GM23248 (cell line): ENCODE measurements around the gene PLD5. TPM values are rescaled to one million over a fixed set of nuclear protein-coding genes. Genes with fewer than 3 reads are reported as not detected.
"Not testable (repeated sequence)": the region's sequence is repeated elsewhere in the genome, so short reads cannot be mapped to it uniquely, and the experiment has no call there.

Experiments
- DNase-seq: peaks from one replicate; pipeline ENCODE4 v3.0.0-alpha.2; 2015
- H2AFZ ChIP-seq: fragments of 200-600 bp; sonication (generic); 2 replicates; pipeline ENCODE4 v1.6.1; 2016; ENCODE audit warnings: antibody characterized with exemption
- H3F3A ChIP-seq: fragments of 200-600 bp; sonication (generic); 2 replicates; pipeline ENCODE4 v1.6.1; 2016; ENCODE audit warnings: mild to moderate bottlenecking, antibody characterized with exemption, mixed run types; ENCODE audit not compliant: insufficient read depth
- H3K27ac ChIP-seq: fragments of 200-600 bp; sonication (generic); 2 replicates; pipeline ENCODE4 v1.5.1; 2016; ENCODE audit warnings: mild to moderate bottlenecking
- H3K27me3 ChIP-seq: fragments of 200-600 bp; sonication (generic); replicated peaks from 2 replicates; pipeline ENCODE4 v1.6.1; 2016; ENCODE audit warnings: mild to moderate bottlenecking; ENCODE audit not compliant: insufficient read depth
- H3K36me3 ChIP-seq: fragments of 200-600 bp; sonication (generic); 2 replicates; pipeline ENCODE4 v1.6.1; 2016; ENCODE audit warnings: low read depth, mild to moderate bottlenecking
- H3K4me1 ChIP-seq: fragments of 200-600 bp; sonication (generic); 2 replicates; pipeline ENCODE4 v1.6.1; 2016; ENCODE audit warnings: mild to moderate bottlenecking; ENCODE audit not compliant: insufficient read depth
- H3K4me2 ChIP-seq: fragments of 200-600 bp; sonication (generic); one replicate; pipeline ENCODE4 v1.6.1; 2016; ENCODE audit warnings: mild to moderate bottlenecking; ENCODE audit not compliant: unreplicated experiment
- H3K4me3 ChIP-seq: fragments of 200-600 bp; sonication (generic); 2 replicates; pipeline ENCODE4 v1.5.1; 2016; ENCODE audit warnings: mild to moderate bottlenecking
- H3K79me2 ChIP-seq: fragments of 200-600 bp; sonication (generic); 2 replicates; pipeline ENCODE4 v1.6.1; 2016; ENCODE audit warnings: mild to moderate bottlenecking; ENCODE audit not compliant: insufficient read depth
- H3K9ac ChIP-seq: fragments of 200-600 bp; sonication (generic); 2 replicates; pipeline ENCODE4 v1.6.1; 2016; ENCODE audit warnings: mild to moderate bottlenecking
- H3K9me2 ChIP-seq: fragments of 200-600 bp; sonication (generic); 2 replicates; pipeline ENCODE4 v1.6.1; 2016; ENCODE audit warnings: mixed run types, mild to moderate bottlenecking, moderate library complexity; ENCODE audit not compliant: insufficient read depth
- H3K9me3 ChIP-seq: fragments of 200-600 bp; sonication (generic); one replicate; pipeline ENCODE4 v1.6.1; 2017; ENCODE audit warnings: low read depth
- H4K20me1 ChIP-seq: fragments of 200-600 bp; sonication (generic); 2 replicates; pipeline ENCODE4 v1.6.0; 2016; ENCODE audit not compliant: insufficient read depth
- EZH2 ChIP-seq: fragments of 200-600 bp; sonication (generic); IDR thresholded peaks from 2 replicates; pipeline ENCODE4 v1.6.1; 2018; ENCODE audit warnings: antibody characterized with exemption, mild to moderate bottlenecking; ENCODE audit not compliant: insufficient read depth, poor library complexity, severe bottlenecking
- EZH2phosphoT487 ChIP-seq: fragments of 200-600 bp; sonication (generic); IDR thresholded peaks from 2 replicates; pipeline ENCODE4 v1.6.1; 2018; ENCODE audit warnings: antibody characterized with exemption, moderate library complexity, mild to moderate bottlenecking, low read depth; ENCODE audit not compliant: insufficient read depth
- WGBS, 2 experiments: methylation state at CpG; one replicate each; pipeline ENCODE4 v1.1.6; 2015 to 2017; ENCODE audit warnings: low lambda C conversion rate in 2 of 2, low coverage in 1 of 2; ENCODE audit errors: missing lambda C conversion rate in 2 of 2; 5-methylcytosine and 5-hydroxymethylcytosine counted together
- in situ Hi-C: fragments of 300-500 bp; cut with MboI; formaldehyde crosslinking; loops from 2 replicates; pipeline ENCODE4 v1.15.0; 2020
- polyA plus RNA-seq: library from polyadenylated mRNA; unstranded; fragments of >200 nt; fragmentation: Nextera tagmentation; extraction: Ambion mirVana; gene quantifications from 2 replicates; pipeline ENCODE4 v1.2.1, GENCODE V29; 2016
- total RNA-seq: library from RNA; depleted of rRNA; stranded (reverse); fragments of >200 nt; shearing (Covaris generic); gene quantifications from 2 replicates; pipeline ENCODE4 v1.2.3, GENCODE V29; 2014

Gene PLD5
- total and polyA plus RNA-seq, 2 experiments from 2014 or later, result 0.14 TPM; not detected in 1

DNA sequence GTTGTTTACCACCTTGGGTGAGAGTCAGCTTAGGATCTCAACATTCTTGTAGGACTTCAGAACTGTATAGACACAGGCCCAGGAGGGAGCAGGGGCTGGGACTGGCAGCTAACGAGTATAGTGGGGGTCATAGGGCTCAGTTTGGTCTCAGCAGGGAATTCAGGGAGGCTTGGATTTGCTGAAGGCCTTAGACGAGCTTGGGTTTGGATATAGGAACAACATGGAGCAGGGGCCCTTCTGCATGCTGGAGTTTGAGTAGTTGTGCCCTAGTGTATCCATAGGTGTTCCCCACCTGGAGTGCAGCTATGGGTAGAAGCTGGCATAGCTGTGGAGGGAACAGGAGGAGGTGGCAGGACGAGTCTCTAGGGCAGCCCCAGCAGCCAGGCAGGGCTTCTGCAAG, 462.2 kb downstream of the PLD5 start:
- DNase-seq, result no peak
- no peak overlapping the region for H3K27ac ChIP-seq
- H3K36me3 ChIP-seq, result no peaks in the 10 kb centered on the region
- no peaks in the 10 kb centered on the region for H3K79me2 ChIP-seq
- H3K9me3 ChIP-seq, result no peaks in the 10 kb centered on the region
- H3K9me2 ChIP-seq, result no peaks in the 10 kb centered on the region
- no peaks in the 10 kb centered on the region for H4K20me1 ChIP-seq
- no peaks in the 10 kb centered on the region for H3F3A ChIP-seq
- H3K4me1 ChIP-seq, result no peaks in the 10 kb centered on the region
- H3K9ac ChIP-seq, result no peak overlapping the region
- in situ Hi-C loops, result no loop called here
- no peak overlapping the region for H3K4me3 ChIP-seq
- WGBS, 2 experiments, result 8 to 18% methylated on average over 3 of the region's 3 CpGs
- H3K4me2 ChIP-seq, result no peak overlapping the region
- no peak for TF ChIP-seq EZH2phosphoT487
- TF ChIP-seq EZH2, result no peak
- H2AFZ ChIP-seq, result no peak overlapping the region
- no peaks in the 10 kb centered on the region for H3K27me3 ChIP-seq

DNA sequence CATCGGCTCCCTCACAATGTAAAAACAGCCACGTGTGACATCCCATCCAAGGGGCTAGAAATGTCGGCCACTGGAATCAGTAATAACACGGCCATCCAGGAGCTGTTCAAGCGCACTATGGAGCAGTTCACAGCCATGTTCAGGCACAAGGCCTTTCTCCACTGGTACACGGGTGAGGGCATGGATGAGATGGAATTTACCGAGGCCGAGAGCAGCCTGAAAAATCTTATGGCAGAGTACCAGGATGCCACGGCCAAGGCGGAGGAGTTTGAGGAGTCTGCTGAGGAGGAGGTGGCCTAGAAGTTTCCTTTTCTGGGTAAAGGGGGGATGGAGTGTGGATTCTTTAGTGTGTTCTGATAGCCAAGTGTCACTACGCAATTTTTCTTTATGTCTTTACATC, 464.5 kb downstream of the PLD5 start:
- Histone ChIP-seq H4K20me1 (no peaks in the 10 kb centered on the region), H3K79me2 (no peaks in the 10 kb centered on the region), H3K27me3 (no peaks in the 10 kb centered on the region), H2AFZ (no peak overlapping the region), H3K27ac (no peak overlapping the region), H3K9me3 (no peaks in the 10 kb centered on the region), H3K36me3 (no peaks in the 10 kb centered on the region), H3K4me1 (no peaks in the 10 kb centered on the region), H3K4me2 (no peak overlapping the region), H3F3A (no peaks in the 10 kb centered on the region), H3K9me2 (no peaks in the 10 kb centered on the region), H3K9ac (no peak overlapping the region), H3K4me3 (no peak overlapping the region)
- 54 to 58% methylated on average over 11 of the region's 11 CpGs for WGBS, 2 experiments
- in situ Hi-C loops, result no loop called here
- TF ChIP-seq EZH2phosphoT487, result no peak
- DNase-seq, result no peak

DNA sequence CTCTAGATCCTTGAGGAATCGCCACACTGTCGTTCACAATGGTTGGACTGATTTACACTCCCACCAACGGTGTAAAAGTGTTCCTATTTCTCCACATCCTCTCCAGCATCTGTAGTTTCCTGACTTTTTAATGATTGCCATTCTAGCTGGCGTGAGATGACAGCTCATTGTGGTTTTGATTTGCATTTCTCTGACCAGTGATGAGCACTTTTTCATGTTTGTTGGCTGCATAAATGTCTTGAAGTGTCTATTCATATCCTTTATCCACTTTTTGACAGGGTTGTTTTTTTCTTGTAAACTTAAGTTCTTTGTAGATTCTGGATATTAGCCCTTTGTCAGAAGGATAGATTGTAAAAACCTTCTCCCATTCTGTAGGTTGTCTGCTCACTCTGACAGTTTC, 465.9 kb downstream of the PLD5 start:
- WGBS, 2 experiments, result 12% methylated on average over 4 of the region's 4 CpGs

DNA sequence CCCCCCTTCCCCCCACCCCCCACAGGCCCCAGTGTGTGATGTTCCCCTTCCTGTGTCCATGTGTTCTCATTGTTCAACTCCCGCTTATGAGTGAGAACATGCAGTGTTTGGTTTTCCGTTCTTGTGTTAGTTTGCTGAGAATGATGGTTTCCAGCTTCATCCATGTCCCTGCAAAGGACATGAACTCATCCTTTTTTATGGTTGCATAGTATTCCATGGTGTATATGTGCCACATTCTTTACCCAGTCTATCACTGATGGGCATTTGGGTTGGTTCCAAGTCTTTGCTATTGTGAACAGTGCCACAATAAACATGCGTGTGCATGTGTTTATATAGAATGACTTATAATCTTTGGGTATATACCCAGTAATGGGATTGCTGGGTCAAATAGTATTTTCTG, 466.3 kb downstream of the PLD5 start:
- H3K4me2 ChIP-seq, H3K4me3 ChIP-seq, H3K27ac ChIP-seq, H3K36me3 ChIP-seq, H3K9me3 ChIP-seq, H3K79me2 ChIP-seq, H3K4me1 ChIP-seq, H4K20me1 ChIP-seq, H3K9ac ChIP-seq, H3F3A ChIP-seq, H2AFZ ChIP-seq, H3K9me2 ChIP-seq, H3K27me3 ChIP-seq, in situ Hi-C loops, DNase-seq: not testable (repeated sequence)
- 51 to 57% methylated on average over 2 to 3 of the region's 3 CpGs for WGBS, 2 experiments

More for the DNA sequence above, 465.9 kb downstream of the PLD5 start:
- in situ Hi-C loops, H3K27me3 ChIP-seq, H3K9ac ChIP-seq, H3K9me2 ChIP-seq, H3K4me1 ChIP-seq, H3K9me3 ChIP-seq, H3F3A ChIP-seq, H3K4me3 ChIP-seq, H3K79me2 ChIP-seq, H2AFZ ChIP-seq, H3K27ac ChIP-seq, DNase-seq, H4K20me1 ChIP-seq, H3K4me2 ChIP-seq, H3K36me3 ChIP-seq: not testable (repeated sequence)

DNA sequence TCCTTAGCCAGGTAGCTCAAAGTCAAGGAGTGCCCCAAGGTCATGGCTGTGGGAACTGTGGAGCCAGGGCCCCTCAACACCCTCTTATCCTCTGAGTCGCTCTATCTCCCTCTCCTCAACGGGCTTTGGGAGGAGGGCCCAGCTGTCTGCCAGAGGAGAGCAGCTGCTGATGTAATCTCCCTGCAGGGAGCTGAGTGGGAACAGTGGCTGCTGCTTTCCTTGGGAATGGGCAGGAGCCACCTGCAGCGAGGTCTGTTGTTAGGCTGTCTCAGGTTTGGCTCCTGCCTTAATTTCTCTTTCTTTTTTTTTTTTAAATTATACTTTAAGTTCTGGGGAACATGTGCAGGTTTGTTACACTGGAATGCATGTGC, 466.8 kb downstream of the PLD5 start:
- no peak for DNase-seq
- no peaks in the 10 kb centered on the region for H3K79me2 ChIP-seq
- no peaks in the 10 kb centered on the region for H3K36me3 ChIP-seq
- no peaks in the 10 kb centered on the region for H3F3A ChIP-seq
- H3K27ac ChIP-seq, result no peak overlapping the region
- TF ChIP-seq EZH2 (no peak), EZH2phosphoT487 (no peak)
- H4K20me1 ChIP-seq, result no peaks in the 10 kb centered on the region
- in situ Hi-C loops, result no loop called here
- H3K4me2 ChIP-seq, result no peak overlapping the region
- no peak overlapping the region for H3K4me3 ChIP-seq
- 20 to 44% methylated on average over 3 of the region's 3 CpGs for WGBS, 2 experiments
- no peaks in the 10 kb centered on the region for H3K4me1 ChIP-seq
- H3K9ac ChIP-seq, result no peak overlapping the region
- H3K9me3 ChIP-seq, result no peaks in the 10 kb centered on the region
- H2AFZ ChIP-seq, result no peak overlapping the region
- no peaks in the 10 kb centered on the region for H3K9me2 ChIP-seq
- no peaks in the 10 kb centered on the region for H3K27me3 ChIP-seq
